SW 1271 (cell line): Measurements from ENCODE around the gene SPDYE3.
"Not testable (repeated sequence)": the region's sequence is repeated elsewhere in the genome, so short reads cannot be mapped to it uniquely, and the experiment has no call there.

Experiments used
- DNase-seq, 2 experiments: peaks; one replicate each; lab custom pipeline; 2025; lab: John Stamatoyannopoulos, UW

SPDYE3 gene

DNA sequence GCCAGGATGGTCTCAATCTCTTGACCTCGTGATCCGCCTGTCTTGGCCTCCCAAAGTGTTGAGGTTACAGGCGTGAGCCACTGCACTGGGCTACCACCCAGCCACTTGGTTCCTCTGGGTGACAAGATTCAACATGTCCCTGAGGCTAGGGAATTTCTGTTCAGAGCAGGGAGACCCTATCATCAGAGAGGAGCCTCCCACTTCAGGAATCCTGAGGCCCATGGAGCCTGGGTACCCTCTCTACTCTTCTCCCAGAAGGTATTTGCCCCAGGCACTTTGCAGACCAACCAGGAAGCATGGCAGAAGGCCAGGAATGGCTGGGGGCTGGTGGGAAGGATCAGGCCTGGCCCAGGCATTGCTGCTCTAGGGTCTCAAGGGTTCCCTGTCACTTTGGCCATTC lies 19.2 kb upstream of the SPDYE3 start:
- not testable (repeated sequence) for DNase-seq

DNA sequence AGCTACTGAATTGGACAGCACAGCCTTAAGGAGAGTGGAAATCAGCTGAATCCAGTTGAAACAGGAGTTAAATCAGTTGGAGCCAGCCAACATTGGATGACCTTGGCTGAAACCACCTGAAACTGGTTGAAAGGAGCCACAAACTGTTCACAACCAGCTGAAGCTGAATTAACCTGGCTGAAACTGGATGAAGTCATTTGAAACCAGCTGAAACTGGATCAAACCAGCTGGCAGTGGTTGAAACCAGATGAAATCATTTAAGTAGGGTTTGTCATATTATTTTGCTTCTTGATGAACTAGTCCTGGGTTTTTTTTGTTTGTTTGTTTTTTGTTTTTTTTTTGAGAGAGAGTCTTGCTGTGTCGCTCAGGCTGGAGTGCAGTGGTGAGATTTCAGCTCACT lies 15.3 kb upstream of the SPDYE3 start:
- not testable (repeated sequence) for DNase-seq

DNA sequence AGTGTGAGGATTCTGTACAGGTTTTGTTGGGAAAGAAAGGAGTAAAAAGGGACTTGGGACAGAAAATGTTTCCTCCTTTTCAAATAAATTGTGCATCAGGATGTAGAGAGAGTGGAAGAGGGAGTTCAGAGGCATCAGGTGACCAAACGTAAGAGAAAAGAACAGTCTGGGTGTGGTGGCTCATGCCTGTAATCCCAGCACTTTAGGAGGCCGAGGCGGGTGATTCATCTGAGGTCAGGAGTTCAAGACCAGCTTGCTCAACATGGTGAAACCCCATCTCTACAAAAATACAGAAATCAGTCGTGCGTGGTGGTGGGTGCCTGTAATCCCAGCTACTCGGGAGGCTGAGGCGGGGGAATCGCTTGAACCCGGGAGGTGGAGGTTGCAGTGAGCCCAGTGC lies 12.2 kb upstream of the SPDYE3 start:
- DNase-seq, result peak in 1 of 2 experiments; percentile 31

DNA sequence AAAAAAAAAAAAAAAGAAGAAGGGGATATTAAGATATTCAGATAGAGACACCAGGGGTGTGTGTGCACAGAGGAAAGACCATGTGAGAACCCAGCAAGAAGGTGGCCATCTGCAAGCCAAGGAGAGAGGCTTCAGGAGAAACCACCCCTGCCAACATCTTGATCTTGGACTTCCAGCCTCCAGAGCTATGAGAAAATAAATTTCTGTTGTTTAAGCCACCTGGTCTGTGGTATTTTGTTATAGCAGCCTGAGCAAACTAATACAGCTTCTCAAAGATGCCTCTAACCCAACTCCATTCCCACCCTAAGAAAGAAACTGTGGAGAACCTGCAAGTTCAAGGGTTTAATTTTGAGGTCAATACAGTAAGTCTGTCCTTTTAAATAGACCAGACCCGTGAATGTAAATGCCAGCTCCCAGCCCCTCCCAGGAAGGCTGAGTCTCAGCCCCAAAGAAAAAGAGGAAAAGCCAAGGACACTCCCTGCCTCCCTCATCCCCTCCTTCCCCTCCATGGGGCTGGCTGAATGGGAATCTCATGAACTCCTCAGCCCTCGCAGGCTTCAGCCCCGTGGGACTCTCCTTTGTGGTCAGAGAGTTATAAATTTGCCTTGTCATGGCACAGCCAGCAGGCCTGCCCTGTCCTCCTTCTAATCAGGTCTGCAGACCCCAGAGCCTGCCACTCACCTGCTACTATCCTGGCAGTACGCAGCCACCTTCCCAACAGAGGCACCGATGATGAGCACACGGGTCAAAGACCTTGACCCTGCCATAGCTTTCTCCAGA lies 9.5 kb upstream of the SPDYE3 start:
- DNase-seq, result not testable (repeated sequence)

DNA sequence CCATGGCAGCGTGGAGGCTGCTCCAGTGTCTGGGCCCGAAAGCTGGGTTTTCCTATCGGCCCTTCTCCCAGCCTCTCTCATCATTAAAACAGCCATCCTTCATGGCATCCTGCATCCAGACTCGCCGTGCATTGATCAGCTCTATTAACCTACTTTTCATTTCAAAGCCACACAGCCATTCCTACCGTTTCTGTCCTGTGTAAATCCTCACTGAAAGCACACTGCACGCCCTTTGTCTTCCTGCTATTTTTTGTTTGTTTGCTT lies 8.9 kb upstream of the SPDYE3 start:
- DNase-seq, result not testable (repeated sequence)

DNA sequence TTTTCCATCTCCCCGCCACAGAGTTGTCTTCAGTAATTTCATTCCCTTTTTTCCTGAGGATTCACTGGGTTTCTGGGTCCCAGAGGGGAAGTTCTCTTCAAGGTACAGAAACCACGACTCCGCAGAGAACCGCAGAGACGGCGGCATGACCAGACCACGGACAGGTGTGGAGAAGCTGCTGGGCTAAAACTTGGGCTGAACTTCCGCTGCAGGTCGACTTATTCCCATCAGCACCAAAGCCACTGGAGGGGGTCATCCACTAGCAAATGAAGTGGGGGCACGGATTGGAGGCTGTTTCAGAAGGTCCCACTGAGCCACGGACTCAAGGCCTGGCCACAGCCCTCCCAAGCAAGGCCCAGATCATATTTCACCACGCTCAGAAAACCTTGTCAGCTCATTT lies 3.0 kb upstream of the SPDYE3 start:
- not testable (repeated sequence) for DNase-seq

DNA sequence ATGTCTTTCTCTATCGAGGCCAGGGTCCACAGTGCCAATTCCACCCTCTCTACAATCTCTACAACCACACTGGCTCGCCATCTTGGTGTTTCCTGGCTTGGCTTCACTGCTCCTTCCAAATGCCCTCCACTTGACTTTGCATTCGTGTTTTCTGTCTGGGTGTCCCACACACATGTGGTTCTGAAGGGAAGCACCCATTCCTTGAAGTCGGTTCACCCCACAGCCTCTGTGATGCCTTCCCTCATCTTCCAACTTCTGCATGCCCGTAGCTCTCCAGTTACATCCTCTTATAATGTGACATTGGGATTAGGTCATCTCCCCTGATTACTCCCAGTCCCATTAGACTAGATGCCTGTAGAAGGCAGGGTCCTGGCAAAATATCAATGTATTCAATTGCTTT lies 10.8 kb downstream of the SPDYE3 start:
- DNase-seq, result not testable (repeated sequence)

DNA sequence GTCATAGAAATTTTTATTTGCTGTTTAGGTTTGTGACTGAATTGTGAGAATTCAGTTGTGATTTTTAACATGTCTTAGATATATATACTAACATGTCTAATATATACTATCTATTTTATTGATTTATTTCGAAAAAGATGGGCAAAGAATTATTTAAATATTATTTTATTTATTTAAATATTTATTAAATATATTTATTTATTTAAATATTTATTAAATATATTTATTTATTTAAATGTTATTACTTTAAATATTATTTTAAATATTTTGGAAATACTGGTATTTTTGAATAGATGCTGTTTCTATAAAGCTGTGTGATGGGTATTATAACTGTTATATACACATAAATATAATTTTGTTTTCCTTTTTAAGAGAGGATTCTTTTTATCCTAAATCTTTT lies 14.1 kb downstream of the SPDYE3 start:
- not testable (repeated sequence) for DNase-seq

DNA sequence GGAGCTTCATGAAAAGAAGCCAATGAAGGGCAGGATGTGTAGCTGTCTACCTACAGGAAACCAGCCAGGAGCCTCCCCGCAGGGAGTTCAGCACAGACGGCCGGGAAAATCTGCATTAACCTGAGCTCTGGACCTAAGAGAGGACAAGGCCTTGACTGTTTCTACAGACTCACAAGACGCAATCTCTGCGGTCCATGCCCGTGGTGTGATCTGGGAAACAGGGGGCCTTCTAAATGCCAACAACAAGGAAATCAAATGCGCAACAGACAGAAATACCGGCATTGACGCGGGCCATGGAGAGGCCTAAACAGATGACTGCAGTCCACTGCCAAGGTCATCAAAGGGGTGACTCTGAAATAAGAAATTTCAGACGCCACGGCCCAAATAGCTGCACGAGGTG lies 16.7 kb downstream of the SPDYE3 start:
- not testable (repeated sequence) for DNase-seq

DNA sequence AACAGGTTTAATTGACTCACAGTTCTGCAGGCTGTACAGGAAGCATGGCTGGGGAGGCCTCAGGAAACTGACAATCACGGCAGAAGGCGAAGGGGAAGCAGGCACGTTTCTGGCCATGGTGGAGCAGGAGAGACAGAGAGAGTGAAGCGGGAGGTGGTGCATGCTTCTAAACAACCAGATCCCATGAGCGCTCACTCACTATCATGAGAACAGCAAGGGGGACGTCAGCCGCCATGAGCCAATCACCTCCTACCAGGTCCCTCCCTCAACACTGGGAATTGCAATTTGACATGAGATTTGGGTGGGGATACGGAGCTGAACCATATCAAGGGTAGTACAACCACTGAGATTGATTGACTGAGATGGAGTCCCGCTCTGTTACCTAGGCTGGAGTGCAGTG lies 18.2 kb downstream of the SPDYE3 start:
- not testable (repeated sequence) for DNase-seq

DNA sequence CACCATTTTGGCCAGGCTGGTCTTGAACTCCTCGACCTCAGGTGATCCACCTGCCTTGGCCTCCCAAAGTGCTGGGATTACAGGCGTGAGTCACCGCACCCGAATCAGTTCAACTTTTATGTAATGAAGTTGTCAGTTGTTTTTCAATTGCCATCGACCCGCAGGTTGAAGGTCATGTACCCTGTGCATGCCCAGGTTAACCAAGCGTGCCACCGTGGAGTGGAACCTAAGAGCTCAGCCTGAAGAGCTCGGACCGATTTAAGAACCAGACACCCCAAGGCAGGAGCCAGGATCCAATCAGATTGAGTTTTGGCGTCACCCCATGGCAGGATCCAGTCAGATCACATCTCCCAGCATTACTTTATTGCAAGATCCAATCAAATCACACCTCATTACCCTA lies 19.4 kb downstream of the SPDYE3 start:
- DNase-seq, result not testable (repeated sequence)

DNA sequence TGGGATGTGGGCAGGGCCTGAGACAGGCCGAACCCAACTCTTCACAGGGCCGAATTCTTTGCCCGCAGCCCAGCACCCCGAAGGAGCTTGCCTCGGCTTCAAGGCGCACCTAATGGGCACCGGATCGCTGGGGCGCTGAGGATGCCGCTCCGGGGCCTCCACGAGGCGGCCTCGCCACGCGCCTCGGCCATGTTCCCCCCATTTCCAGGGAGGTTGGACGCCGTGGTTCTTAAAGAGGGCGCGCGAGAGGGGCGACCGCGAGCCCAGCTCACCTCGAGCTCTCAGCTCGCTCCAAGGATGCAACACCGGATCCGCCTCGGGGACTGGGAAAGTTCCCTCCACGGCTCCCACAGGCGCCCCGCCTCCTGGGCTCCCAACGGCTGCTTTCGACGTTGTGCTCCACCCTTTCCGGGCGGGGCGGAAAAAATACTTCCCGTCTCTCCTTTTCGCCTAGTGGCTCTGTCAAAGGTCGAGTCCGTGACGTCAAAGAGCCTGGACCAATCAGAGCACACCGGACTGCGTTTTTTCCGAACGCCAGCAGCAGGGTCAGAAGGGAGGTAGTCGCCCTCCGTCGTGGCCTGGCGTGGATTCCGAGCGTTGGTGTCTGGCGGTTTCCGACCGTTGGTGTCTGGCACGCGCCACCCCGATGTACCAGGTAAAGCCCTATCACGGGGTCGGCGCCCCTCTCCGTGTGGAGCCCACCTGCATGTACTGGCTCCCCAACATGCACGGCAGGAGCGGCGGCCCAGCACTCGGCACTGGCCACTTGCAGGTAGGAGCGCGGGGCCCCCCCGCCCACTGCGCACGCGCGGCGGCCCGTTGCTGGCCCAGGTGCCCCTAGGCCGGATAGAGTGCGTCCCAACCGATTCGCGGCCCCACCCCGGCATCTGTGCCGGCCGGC lies 28.3 kb downstream of the SPDYE3 start:
- DNase-seq, result peak; percentile 85 to 87

DNA sequence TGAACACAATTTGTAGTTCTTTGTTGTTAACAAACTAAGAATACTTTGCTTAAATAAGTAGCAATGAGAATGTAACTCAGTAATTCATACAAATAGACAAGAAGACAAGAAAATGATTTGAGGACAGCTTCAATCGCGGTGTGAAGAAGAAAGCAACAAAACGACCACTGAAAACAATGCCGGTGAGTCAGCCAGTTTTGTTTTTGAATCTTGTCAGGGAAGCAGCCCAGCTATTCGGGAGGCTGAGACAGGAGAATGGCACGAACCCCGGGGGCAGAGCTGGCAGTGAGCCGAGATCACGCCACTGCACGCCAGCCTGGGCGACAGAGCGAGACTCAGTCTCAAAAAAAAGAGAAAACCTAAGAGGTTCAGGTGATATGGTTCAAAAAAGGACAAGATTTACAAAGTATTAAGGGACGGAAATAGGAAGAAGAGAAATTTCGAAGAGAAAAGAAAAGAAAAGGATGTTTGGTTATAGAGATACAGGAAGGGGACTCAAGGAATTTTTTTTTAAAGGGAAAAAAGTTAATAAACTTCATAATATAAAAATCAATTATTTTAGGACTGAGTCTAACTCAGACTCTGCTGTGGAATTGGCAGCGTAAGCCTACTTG lies 30.7 kb downstream of the SPDYE3 start:
- peak; percentile 49 to 72 for DNase-seq

DNA sequence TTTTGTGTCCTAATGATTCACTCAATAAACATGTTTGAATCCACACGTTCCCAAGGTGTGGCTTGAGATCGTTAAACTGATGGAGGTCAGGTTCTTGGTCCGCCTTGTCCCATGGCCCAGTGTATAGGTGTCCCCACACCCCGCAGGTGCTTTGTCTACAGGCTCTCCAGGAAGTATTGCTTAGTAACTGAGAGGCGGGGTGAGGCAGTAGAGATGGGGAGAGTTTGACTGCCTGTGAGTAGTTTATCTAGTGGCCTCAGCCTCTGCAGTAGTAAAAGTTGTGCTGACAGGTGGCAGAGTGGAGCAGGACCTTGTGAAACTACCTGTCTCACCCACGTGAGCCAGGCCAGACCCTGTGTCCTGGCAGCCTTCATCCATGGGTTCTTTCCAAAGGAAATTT lies 33.8 kb downstream of the SPDYE3 start:
- not testable (repeated sequence) for DNase-seq

DNA sequence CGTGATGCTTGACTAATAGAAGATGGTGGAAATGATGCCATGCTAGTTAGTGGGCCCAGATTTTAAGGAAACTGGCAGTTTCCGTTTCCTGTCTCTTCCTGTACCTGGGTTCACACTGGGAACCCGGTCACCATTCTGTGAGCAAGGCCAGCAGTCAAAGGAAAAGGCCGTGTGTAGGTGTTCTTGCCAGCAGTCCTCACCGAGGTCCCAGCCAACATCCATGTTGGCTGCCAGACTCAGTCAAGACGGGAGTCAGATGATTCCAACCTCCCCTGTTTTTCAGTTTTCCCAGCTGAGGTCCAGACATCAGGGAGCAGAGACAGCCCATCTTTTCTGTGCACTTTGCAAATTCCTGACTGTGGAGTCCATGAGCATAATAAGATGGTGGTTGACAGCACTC lies 35.3 kb downstream of the SPDYE3 start:
- DNase-seq, result no peak

DNA sequence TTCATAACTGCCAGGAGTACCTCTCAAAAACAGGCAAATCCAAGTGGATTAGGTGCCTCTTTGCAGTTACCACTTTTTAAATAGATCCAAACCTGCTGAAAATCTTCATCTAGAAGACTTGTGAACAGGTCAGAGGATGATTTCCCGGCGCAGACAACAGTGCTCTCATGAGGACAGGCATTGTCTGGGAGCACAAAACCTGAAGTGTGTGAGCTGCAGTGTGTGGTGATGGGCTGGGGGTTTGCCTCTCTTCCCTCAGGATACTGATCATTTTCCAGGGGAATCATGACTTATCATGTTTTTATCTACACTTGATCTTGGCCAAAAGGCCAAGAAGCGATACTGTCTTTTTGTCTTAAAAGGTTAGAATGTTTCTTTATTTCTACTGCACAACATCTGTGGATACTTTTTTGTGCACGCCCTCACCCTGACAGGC lies 36.6 kb downstream of the SPDYE3 start:
- DNase-seq, result not testable (repeated sequence)

DNA sequence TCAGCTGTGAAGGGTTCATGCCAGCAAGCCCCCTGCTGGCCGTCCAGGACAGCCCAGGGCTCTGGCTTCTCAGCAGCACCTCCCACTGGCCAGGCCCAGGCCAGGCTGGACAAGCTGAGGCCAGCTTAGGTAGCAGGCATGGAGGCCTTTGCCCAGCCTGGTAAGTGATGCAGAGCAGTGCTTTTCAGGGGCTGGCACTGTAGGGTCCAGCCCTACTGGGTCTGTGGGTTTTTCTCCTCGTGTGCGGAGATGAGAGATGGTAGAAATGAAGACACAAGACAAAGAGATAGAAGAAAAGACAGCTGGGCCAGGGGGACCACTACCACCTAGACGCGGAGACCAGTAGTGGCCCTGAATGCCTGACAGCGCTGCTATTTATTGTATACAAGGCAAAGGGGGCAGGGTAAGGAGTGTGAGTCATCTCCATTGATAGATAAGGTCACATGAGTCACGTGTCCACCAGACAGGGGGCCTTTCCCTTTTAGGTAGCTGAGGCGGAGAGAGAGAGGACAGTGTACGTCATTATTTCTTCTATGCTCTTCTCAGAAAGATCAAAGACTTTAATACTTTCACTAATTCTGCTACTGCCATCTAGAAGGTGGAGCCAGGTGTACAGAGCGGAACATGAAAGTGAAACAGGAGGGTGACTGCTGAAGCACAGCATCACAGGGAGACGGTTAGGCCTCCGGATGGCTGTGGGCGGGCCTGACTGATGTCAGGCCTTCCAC lies 37.2 kb downstream of the SPDYE3 start:
- DNase-seq, result peak; percentile 19 to 52

DNA sequence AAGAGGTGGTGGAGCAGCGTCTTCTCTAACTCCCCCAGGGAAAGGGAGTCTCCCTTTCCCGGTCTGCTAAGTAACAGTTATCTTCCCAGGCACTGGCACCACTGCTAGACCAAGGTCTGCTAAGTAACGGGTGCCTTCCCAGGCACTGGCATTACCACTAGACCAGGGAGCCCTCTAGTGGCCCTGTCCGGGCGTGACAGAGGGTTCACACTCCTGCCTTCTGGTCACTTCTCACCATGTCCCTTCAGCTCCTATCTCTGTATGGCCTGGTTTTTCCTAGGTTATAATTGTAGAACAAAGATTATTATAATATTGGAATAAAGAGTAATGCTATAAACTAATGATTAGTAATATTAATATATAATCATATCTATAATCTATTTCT lies 37.8 kb downstream of the SPDYE3 start:
- peak; percentile 35 to 68 for DNase-seq

DNA sequence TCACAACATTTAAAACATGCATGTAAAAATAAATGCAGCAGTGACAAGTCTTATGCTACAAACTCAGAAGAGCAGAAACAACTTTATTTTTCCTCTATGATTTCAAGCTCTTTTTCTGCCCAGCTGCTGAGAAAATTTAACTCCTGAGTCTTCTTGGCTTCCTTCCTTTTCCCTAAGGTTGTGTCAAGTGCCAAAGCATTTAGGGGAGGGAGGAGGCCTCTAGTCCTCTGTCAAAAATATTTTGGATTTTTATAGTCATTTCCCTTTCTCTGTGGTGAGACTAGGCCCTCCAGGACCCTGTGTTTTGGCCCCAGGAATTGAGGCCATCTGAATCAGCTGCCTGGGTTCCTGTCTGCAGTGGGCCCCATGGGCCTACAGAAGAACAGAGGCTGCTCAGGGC lies 39.4 kb downstream of the SPDYE3 start:
- DNase-seq, result no peak

DNA sequence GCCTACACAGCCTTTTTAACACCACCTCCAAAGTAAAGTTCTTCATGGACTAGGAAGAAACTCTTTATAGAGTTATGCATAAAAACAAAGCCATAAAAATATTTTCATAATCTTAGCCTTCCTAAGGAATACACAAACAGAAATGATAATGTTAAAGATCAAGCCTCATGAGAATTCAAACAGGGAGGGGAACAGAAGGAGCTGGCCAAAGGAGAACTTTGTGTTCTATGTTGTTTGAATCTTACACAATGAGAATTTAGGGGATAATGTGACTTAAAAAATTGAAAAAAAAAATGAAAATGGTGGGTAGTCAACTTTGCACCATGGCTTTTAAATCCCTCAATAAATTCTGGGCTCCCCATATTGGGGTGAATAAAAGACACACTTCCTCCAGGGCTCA lies 41.3 kb downstream of the SPDYE3 start:
- no peak for DNase-seq

DNA sequence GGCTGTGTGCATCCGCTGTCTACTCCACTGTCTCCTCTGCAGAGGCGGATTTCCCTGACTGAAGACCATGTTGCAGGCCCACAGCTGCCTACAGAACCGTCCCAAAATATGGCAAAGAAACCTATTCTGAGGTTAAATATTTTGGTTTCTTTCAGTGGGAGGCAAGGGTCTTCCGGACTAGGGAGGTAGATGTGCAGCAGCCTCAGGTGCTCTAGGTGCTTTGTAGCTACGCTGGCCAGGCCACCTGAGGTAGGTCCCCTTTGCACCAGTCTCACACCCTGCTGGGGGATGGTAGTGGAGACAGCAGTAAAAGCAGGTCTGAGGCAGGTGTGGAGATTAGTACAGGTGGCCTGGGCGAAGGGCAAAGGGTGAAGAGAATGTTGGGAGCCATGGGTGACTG lies 42.3 kb downstream of the SPDYE3 start:
- no peak for DNase-seq

DNA sequence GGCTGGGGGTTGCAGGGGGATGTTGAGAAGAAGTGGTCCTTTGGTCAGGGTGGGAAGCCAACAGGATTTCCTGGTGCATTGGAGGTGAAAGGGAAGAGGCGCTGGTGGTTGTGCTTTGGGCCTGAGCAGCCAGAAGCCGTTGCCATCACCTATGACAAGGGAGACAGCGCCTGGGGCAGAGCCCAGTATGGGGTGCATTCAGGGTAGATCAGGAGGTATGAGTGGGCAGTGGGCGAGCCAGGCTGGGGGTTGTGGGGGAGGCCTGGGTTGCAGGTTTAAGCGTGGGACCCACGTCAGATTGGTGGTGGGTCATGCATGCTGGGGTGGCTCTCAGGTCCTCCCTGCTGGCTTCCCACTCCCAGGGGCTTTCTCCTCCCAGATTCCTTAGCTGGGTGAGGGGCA lies 44.2 kb downstream of the SPDYE3 start:
- no peak for DNase-seq
